Breast epithelium (tissue), 4 donors: ENCODE data around the gene PRICKLE2. TPM values are rescaled to one million over a fixed set of nuclear protein-coding genes. Genes with fewer than 3 reads are reported as not detected.

ENCODE experiments used
- DNase-seq, 2 donors: peaks; one replicate each; pipeline ENCODE4 v3.0.0-alpha.2; 2019; ENCODE audit warnings: low spot score in 2 of 2
- H3K27ac ChIP-seq, 2 donors: fragments of 200-600 bp; sonication (generic) in 1 of 2; one replicate each; pipeline ENCODE4 v1.5.1; 2016 to 2019; ENCODE audit warnings: mild to moderate bottlenecking in 1 of 2
- H3K27me3 ChIP-seq, 2 donors: fragments of 200-600 bp; sonication (generic) in 1 of 2; one replicate each; pipeline versions ENCODE4 v1.5.1 to v1.6.0; 2017 to 2019; ENCODE audit warnings: control low read depth in 1 of 2, mild to moderate bottlenecking in 1 of 2
- H3K36me3 ChIP-seq: fragments of 200-600 bp; one replicate; pipeline ENCODE4 v1.5.1; 2019
- H3K4me1 ChIP-seq, 2 donors: fragments of 200-600 bp; sonication (generic); one replicate each; pipeline ENCODE4 v1.5.1; 2016 to 2019; ENCODE audit warnings: control low read depth in 1 of 2
- H3K4me3 ChIP-seq, 3 donors: fragments of 200-600 bp; sonication (generic); 1 replicate in 2 of 3; 2 replicates in 1 of 3; pipeline ENCODE4 v1.5.1; 2016 to 2019; ENCODE audit warnings: mild to moderate bottlenecking in 3 of 3, moderate library complexity in 2 of 3
- H3K9me3 ChIP-seq, 2 donors: fragments of 200-600 bp; sonication (generic) in 1 of 2; one replicate each; pipeline ENCODE4 v1.5.1; 2016 to 2019; ENCODE audit warnings: control low read depth in 1 of 2
- CTCF ChIP-seq, 3 donors: fragments of 450-650 bp; IDR thresholded peaks; one replicate each; pipeline ENCODE4 v1.5.1; 2016 to 2017; ENCODE audit warnings: antibody characterized with exemption in 3 of 3, mild to moderate bottlenecking in 3 of 3, moderate library complexity in 3 of 3
- POLR2A ChIP-seq: fragments of 450-650 bp; IDR thresholded peaks from one replicate; pipeline ENCODE4 v1.6.1; 2016; ENCODE audit warnings: antibody characterized with exemption, mild to moderate bottlenecking, moderate library complexity
- POLR2AphosphoS5 ChIP-seq, 3 donors: sonication (generic); formaldehyde crosslinking; IDR thresholded peaks; one replicate each; pipeline ENCODE4 v1.6.1; 2017; ENCODE audit warnings: antibody characterized with exemption in 3 of 3
- intact Hi-C: fragments of 100-400 bp; cut with DNase I; formaldehyde crosslinking; loops from one replicate; pipeline ENCODE4 v1.15.1; 2023; ENCODE audit warnings: low total_unique reads
- total RNA-seq, 3 donors: library from RNA; depleted of rRNA; stranded (reverse); fragments of >200 nt; gene quantifications; one replicate each; pipeline ENCODE4 v1.1.0, GENCODE V29; 2016

The PRICKLE2 gene
- total RNA-seq, 3 donors from 2014 or later: 35.1 to 72.5 (median 44.5) TPM

- no peak for TF ChIP-seq POLR2AphosphoS5 (IDR thresholded peaks at IDR 0.05)
- TF ChIP-seq POLR2A: no peak
- TF ChIP-seq CTCF (IDR thresholded peaks at IDR 0.05): no peak
- no peaks in the 10 kb centered on the region for H3K27me3 ChIP-seq
- no peaks in the 10 kb centered on the region for H3K36me3 ChIP-seq
- intact Hi-C loops: no loop called here
- H3K4me1 ChIP-seq: no peaks in the 10 kb centered on the region
- H3K9me3 ChIP-seq: no peaks in the 10 kb centered on the region
- no peak for DNase-seq
- no peak overlapping the region for H3K4me3 ChIP-seq
- H3K27ac ChIP-seq: peak overlapping the region in 1 of 2 donors; percentile 5
These were observed 136.7 kb downstream of the PRICKLE2 start for GRCh38 chr3:64088408-64089205.

GRCh38 chr3:64086479-64087252, 138.6 kb downstream of the PRICKLE2 start:
- intact Hi-C loops: no loop called here
- no peaks in the 10 kb centered on the region for H3K4me1 ChIP-seq
- H3K9me3 ChIP-seq: no peaks in the 10 kb centered on the region
- no peak for TF ChIP-seq POLR2AphosphoS5 (IDR thresholded peaks at IDR 0.05)
- TF ChIP-seq POLR2A: no peak
- TF ChIP-seq CTCF (IDR thresholded peaks at IDR 0.05): no peak
- no peaks in the 10 kb centered on the region for H3K36me3 ChIP-seq
- H3K4me3 ChIP-seq: no peak overlapping the region
- DNase-seq: no peak
- H3K27me3 ChIP-seq: no peaks in the 10 kb centered on the region
- no peak overlapping the region for H3K27ac ChIP-seq

GRCh38 chr3:64084640-64085039, 140.6 kb downstream of the PRICKLE2 start:
- Histone ChIP-seq H3K4me3 (no peak overlapping the region), H3K27ac (no peak overlapping the region), H3K4me1 (no peaks in the 10 kb centered on the region), H3K27me3 (no peaks in the 10 kb centered on the region), H3K36me3 (no peaks in the 10 kb centered on the region), H3K9me3 (no peaks in the 10 kb centered on the region)
- no peak for DNase-seq
- TF ChIP-seq CTCF (IDR thresholded peaks at IDR 0.05): no peak
- intact Hi-C loops: no loop called here

- Histone ChIP-seq H3K27me3 (no peaks in the 10 kb centered on the region), H3K4me3 (no peak overlapping the region), H3K27ac (no peak overlapping the region), H3K4me1 (no peaks in the 10 kb centered on the region), H3K36me3 (no peaks in the 10 kb centered on the region), H3K9me3 (no peaks in the 10 kb centered on the region)
- DNase-seq: no peak
- intact Hi-C loops: no loop called here
- no peak for TF ChIP-seq CTCF (IDR thresholded peaks at IDR 0.05)
- no peak for TF ChIP-seq POLR2AphosphoS5 (IDR thresholded peaks at IDR 0.05)
- TF ChIP-seq POLR2A: no peak
These were observed 141.7 kb downstream of the PRICKLE2 start for GRCh38 chr3:64083575-64083974.

- DNase-seq: no peak
- intact Hi-C loops: no loop called here
- Histone ChIP-seq H3K27ac (no peak overlapping the region), H3K4me1 (no peaks in the 10 kb centered on the region), H3K4me3 (no peak overlapping the region), H3K27me3 (no peaks in the 10 kb centered on the region), H3K9me3 (no peaks in the 10 kb centered on the region), H3K36me3 (no peaks in the 10 kb centered on the region)
- TF ChIP-seq CTCF (IDR thresholded peaks at IDR 0.05) (no peak), POLR2A (no peak), POLR2AphosphoS5 (IDR thresholded peaks at IDR 0.05) (no peak)
These were observed 142.2 kb downstream of the PRICKLE2 start for GRCh38 chr3:64082961-64083541.
